ENCODE results near the gene ARSG. TPM values are rescaled to one million over a fixed set of nuclear protein-coding genes. Genes with fewer than 3 reads are reported as not detected.

ARSG gene
- total RNA-seq, 2 experiments from 2014 or later: 9.0 to 10.5 TPM

DNA sequence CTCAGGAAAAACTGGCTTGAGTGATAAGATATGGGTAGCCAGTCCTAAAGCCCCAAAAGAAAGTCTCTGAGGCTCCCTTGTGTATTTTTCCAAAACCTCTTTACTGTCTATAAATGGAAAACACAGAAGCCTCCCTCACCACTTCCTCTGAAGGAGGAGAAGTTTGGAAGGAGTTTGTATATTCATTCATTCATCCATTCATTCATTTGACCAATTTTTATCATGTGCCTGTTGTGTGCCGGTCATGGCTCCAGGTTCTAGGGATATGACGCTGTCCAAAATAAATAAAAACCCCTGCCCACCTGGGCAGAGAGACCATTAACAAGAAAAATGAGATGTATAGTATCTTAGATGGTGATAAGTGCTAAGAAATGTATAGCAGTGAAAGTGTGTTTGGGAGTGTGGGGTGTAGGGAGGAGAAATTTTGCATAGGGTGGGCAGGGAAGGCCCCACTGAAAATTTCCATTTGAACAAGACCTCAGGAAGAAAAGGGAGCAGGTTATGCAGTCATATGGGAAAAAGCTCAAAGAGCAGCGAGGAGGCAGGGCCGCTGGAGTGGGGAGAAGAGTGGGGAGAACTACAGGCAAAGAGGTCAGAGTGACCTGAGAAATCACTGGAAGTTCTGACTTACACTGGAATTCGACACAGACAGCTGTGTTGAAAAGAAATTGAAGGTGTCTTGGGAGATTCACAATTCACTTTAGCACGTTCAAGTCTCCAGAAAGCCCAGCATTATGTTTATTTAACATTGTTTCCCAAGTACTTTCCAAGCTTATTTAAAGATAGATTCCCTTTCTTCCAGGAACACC lies 172.1 kb downstream of the ARSG start:
- H3K9me3 Mint-ChIP-seq: no peaks in the 10 kb centered on the region
- H3K36me3 Mint-ChIP-seq (ENCODE audit: low read depth): no peaks in the 10 kb centered on the region
- CTCF ChIA-PET: interaction anchor here (0.7 to 6.3 kb wide), 8 partner anchors 26 to 363 kb away, joined by 3 to 45 read pairs (median 5); no protein-coding TSS in a partner anchor
- no peak overlapping the region for H3K4me3 Mint-ChIP-seq
- intact Hi-C loops (cut with micrococcal nuclease): loop anchor here (1.0 to 10.0 kb wide), 10 partner anchors 27 to 747 kb away; partner anchors contain the start of genes BPTF and NOL11
- peaks cover 42% of the 10 kb centered on the region for H3K4me1 Mint-ChIP-seq (ENCODE audit: low read depth)
- DNase-seq: no peak
- no peaks in the 10 kb centered on the region for H3K27me3 Mint-ChIP-seq (ENCODE audit: low read depth)
- no peak overlapping the region for H3K27ac Mint-ChIP-seq

DNA sequence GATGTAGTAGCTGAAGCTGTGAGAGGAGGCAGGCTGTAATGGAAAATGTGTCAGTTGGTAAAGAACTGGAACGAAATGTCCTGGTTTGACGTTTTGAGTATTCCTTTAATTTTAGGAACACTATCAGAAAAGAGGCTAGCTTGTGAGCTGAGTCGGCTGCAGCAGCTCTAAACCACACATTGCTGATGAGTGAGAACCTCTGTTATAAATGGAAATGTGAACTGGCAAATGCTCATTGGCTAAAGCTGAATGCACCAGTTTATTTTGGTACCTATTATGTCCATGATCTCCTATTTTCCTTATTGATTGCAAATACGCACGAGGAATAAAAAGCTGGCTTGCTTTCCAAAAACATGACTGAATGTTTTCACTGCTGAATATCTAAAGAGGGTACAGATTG lies 177.0 kb downstream of the ARSG start:
- Mint-ChIP-seq H3K27ac (no peak overlapping the region), H3K27me3 (ENCODE audit: low read depth) (peaks cover 8% of the 10 kb centered on the region), H3K9me3 (no peaks in the 10 kb centered on the region), H3K4me1 (ENCODE audit: low read depth) (peaks cover 3% of the 10 kb centered on the region), H3K4me3 (no peak overlapping the region), H3K36me3 (ENCODE audit: low read depth) (no peaks in the 10 kb centered on the region)
- CTCF ChIA-PET: interaction anchor here (0.6 to 3.0 kb wide), 9 partner anchors 11 to 410 kb away, joined by 3 to 21 read pairs (median 4); no protein-coding TSS in a partner anchor
- DNase-seq: no peak
- intact Hi-C loops (cut with micrococcal nuclease): loop anchor here (10.0 kb wide), 1 partner anchor 644 kb away; the partner anchor contains the start of gene BPTF

DNA sequence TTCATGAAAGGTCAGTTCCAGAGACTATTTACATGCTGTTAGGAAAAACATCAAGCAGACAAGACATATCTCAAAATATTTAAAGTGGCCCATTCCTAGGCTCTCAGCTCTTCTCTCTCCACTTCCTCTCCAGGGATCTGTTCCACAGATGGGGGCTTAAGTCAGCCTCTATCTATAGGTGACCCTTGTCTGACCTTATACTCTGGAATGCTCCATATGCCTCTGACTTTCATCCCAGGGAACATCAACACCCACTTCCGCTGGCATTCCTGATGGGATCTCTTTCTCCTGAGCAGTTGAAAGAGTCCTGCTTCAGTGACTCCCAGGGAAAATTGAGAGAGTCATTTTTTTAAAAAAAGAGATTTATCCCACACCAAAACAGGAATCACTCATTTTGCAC lies 177.5 kb downstream of the ARSG start:
- H3K36me3 Mint-ChIP-seq (ENCODE audit: low read depth): no peaks in the 10 kb centered on the region
- no peak overlapping the region for H3K4me3 Mint-ChIP-seq
- CTCF ChIA-PET: interaction anchor here (0.6 to 2.0 kb wide), 5 partner anchors 20 to 411 kb away, joined by 3 to 8 read pairs (median 3); no protein-coding TSS in a partner anchor
- no peak overlapping the region for H3K27ac Mint-ChIP-seq
- intact Hi-C loops (cut with micrococcal nuclease): loop anchor here (10.0 kb wide), 1 partner anchor 644 kb away; the partner anchor contains the start of gene BPTF
- peaks cover 8% of the 10 kb centered on the region for H3K27me3 Mint-ChIP-seq (ENCODE audit: low read depth)
- H3K9me3 Mint-ChIP-seq: no peaks in the 10 kb centered on the region
- H3K4me1 Mint-ChIP-seq (ENCODE audit: low read depth): peaks cover 3% of the 10 kb centered on the region
- no peak for DNase-seq

Small RNA genes within 50 kb of the gene (microRNA-seq; reads per million reads assigned to microRNA genes)
- gene MIR635 (ENCODE audit: borderline microRNAs expressed, borderline replicate concordance): not detected

Other genes with a start within 250 kb of the ARSG start
- 100 to 1,000 TPM; 190 to 195 TPM for gene AMZ2, start 43.5 kb upstream of the ARSG start, total RNA-seq
- 1 to 10 TPM in 1 of 2 experiments, under 1 TPM in 1; 0.96 to 1.1 TPM for gene SLC16A6, start 368 bp upstream of the ARSG start, total RNA-seq
- gene WIPI1, start 166.0 kb downstream of the ARSG start, total RNA-seq: 10 to 100 TPM; 13.5 to 14.3 TPM
- gene PRKAR1A, start 220.9 kb downstream of the ARSG start, total RNA-seq: 100 to 1,000 TPM; 151 TPM

All from activated naive CD4-positive, alpha-beta T cell treated with anti-CD3 and anti-CD28 coated beads for 36 hours (primary cell).